Stimulated activated CD8-positive, alpha-beta memory T cell treated with anti-CD3 and anti-CD28 coated beads, Interleukin-2, amount 100 ng/mL, for 1 hour (primary cell): ENCODE data around the gene TRIM56.
"Not testable (repeated sequence)": the region's sequence is repeated elsewhere in the genome, so short reads cannot be mapped to it uniquely, and the experiment has no call there.

Source experiments
- DNase-seq, 2 donors: peaks; one replicate each; pipeline ENCODE4 v3.0.0-alpha.2; 2020; ENCODE audit warnings: low read depth in 2 of 2

The TRIM56 gene

GRCh38 chr7:101111261-101111660 lies 26.0 kb downstream of the TRIM56 start:
- DNase-seq: no peak

- DNase-seq: no peak
Measured at GRCh38 chr7:101112233-101112632, 27.0 kb downstream of the TRIM56 start.

GRCh38 chr7:101113140-101113539 lies 27.9 kb downstream of the TRIM56 start:
- not testable (repeated sequence) for DNase-seq

GRCh38 chr7:101113836-101114235 lies 28.6 kb downstream of the TRIM56 start:
- DNase-seq: no peak

- no peak for DNase-seq
Measured at GRCh38 chr7:101114492-101114891, 29.2 kb downstream of the TRIM56 start.

- no peak for DNase-seq
Measured at GRCh38 chr7:101115215-101115614, 29.9 kb downstream of the TRIM56 start.

GRCh38 chr7:101116898-101117297 lies 31.6 kb downstream of the TRIM56 start:
- no peak for DNase-seq

- no peak for DNase-seq
Measured at GRCh38 chr7:101118856-101119255, 33.6 kb downstream of the TRIM56 start.

GRCh38 chr7:101119876-101120275 lies 34.6 kb downstream of the TRIM56 start:
- DNase-seq: no peak

- DNase-seq: no peak
Measured at GRCh38 chr7:101120315-101120714, 35.0 kb downstream of the TRIM56 start.

- not testable (repeated sequence) for DNase-seq
Measured at GRCh38 chr7:101121631-101121990, 36.3 kb downstream of the TRIM56 start.

GRCh38 chr7:101121991-101122932 lies 37.0 kb downstream of the TRIM56 start:
- DNase-seq: no peak

- no peak for DNase-seq
Measured at GRCh38 chr7:101122933-101123702, 37.8 kb downstream of the TRIM56 start.

- no peak for DNase-seq
Measured at GRCh38 chr7:101123703-101124068, 38.4 kb downstream of the TRIM56 start.

GRCh38 chr7:101124376-101125056 lies 39.2 kb downstream of the TRIM56 start:
- DNase-seq: no peak

GRCh38 chr7:101125989-101126650 lies 40.8 kb downstream of the TRIM56 start:
- DNase-seq: no peak

- DNase-seq: peak in 1 of 2 donors; percentile 27
Measured at GRCh38 chr7:101126651-101127459, 41.6 kb downstream of the TRIM56 start, which contains the start of gene SERPINE1. TSS of gene SERPINE1 (plus strand) at chr7:101127104. CDS start at chr7:101128394, 1,290 bp downstream.

GRCh38 chr7:101127460-101128039 lies 42.3 kb downstream of the TRIM56 start:
- DNase-seq: no peak

- no peak for DNase-seq
Measured at GRCh38 chr7:101128040-101128834, 43.0 kb downstream of the TRIM56 start.
